Measurements from ENCODE around the gene RMND1. TPM values are rescaled to one million over a fixed set of nuclear protein-coding genes. Genes with fewer than 3 reads are reported as not detected.

Gene RMND1
- total and polyA plus RNA-seq, 2 of the 13 experiments (the other 11 are each of a cell fraction or from before 2014, with no cell fraction given): 34.0 to 72.5 TPM

GRCh38 chr6:151441390-151442166 is 10.3 kb downstream of the RMND1 start (continued):
- TF ChIP-seq MAFK (conservative IDR thresholded peaks at IDR 0.05 in 1 of 2, IDR thresholded peaks at IDR 0.05 in 1 of 2; ENCODE audit: low read length in 2 of 2) (no peak), ZNF335 (CRISPR knock-in tag; IDR thresholded peaks at IDR 0.05) (no peak), SRSF4 (IDR thresholded peaks at IDR 0.05; ENCODE audit: low read depth, low read length, poor library complexity, severe bottlenecking) (no peak), ZBTB44 (CRISPR knock-in tag; IDR thresholded peaks at IDR 0.05) (no peak), TBP (CRISPR knock-in tag; IDR thresholded peaks at IDR 0.05) (no peak), KLF16 (CRISPR knock-in tag; IDR thresholded peaks at IDR 0.05) (peak in 1 of 2 experiments; percentile 17; a peak in 1 of 4 replicates), HOXA5 (CRISPR knock-in tag; IDR thresholded peaks at IDR 0.05) (no peak), CREBL2 (CRISPR knock-in tag; IDR thresholded peaks at IDR 0.05; ENCODE audit: borderline replicate concordance) (no peak), SUZ12 (IDR thresholded peaks at IDR 0.05; ENCODE audit: low read depth, low read length) (no peak), ZBTB46 (CRISPR knock-in tag; IDR thresholded peaks at IDR 0.05; ENCODE audit: borderline replicate concordance) (no peak), ZC3H13 (CRISPR knock-in tag; IDR thresholded peaks at IDR 0.05) (no peak; the same call in 1 of the 2 replicates), ZNF709 (CRISPR knock-in tag; IDR thresholded peaks at IDR 0.05) (no peak), STAG1 (CRISPR knock-in tag; IDR thresholded peaks at IDR 0.05) (no peak), TMF1 (CRISPR knock-in tag; IDR thresholded peaks at IDR 0.05; ENCODE audit: low read depth) (no peak), AKNA (CRISPR knock-in tag; IDR thresholded peaks at IDR 0.05; ENCODE audit: borderline replicate concordance) (no peak), KDM1A (CRISPR knock-in tag; IDR thresholded peaks at IDR 0.05) (no peak), ZFP36 (IDR thresholded peaks at IDR 0.05; ENCODE audit: borderline replicate concordance, low read depth, low read length, partially characterized antibody) (no peak), PBX2 (CRISPR knock-in tag; IDR thresholded peaks at IDR 0.05) (no peak)

All from HepG2 (cell line).